Subcutaneous abdominal adipose tissue (tissue), 5 donors: ENCODE measurements around the gene HECTD4.
A peak's percentile ranks its signal among the peaks of the same experiment; 100 is the strongest.

Source experiments
- H3K27ac ChIP-seq: one replicate; pipeline ENCODE4 v1.7.0; 2013; ENCODE audit warnings: low read depth, mild to moderate bottlenecking, inconsistent platforms, low read length, moderate library complexity
- H3K27me3 ChIP-seq, 5 donors: one replicate each; pipeline ENCODE4 v1.7.0; 2013; ENCODE audit warnings: low read length in 5 of 5, inconsistent platforms in 1 of 5; ENCODE audit not compliant: control insufficient read depth in 5 of 5, insufficient read depth in 4 of 5
- H3K36me3 ChIP-seq, 5 donors: one replicate each; pipeline ENCODE4 v1.7.0; 2013; ENCODE audit warnings: low read length in 5 of 5; ENCODE audit not compliant: control insufficient read depth in 5 of 5, insufficient read depth in 5 of 5
- H3K4me1 ChIP-seq, 5 donors: one replicate each; pipeline ENCODE4 v1.7.0; 2013; ENCODE audit warnings: low read length in 5 of 5, mild to moderate bottlenecking in 3 of 5, moderate library complexity in 1 of 5; ENCODE audit not compliant: control insufficient read depth in 5 of 5, insufficient read depth in 5 of 5
- H3K4me3 ChIP-seq, 5 donors: one replicate each; pipeline ENCODE4 v1.7.0; 2013; ENCODE audit warnings: low read length in 5 of 5, low read depth in 1 of 5
- H3K9ac ChIP-seq, 5 donors: one replicate each; pipeline ENCODE4 v1.7.0; 2013; ENCODE audit warnings: low read length in 5 of 5, mild to moderate bottlenecking in 4 of 5, moderate library complexity in 3 of 5
- H3K9me3 ChIP-seq, 5 donors: one replicate each; pipeline ENCODE4 v1.7.0; 2013; ENCODE audit warnings: low read length in 5 of 5; ENCODE audit not compliant: control insufficient read depth in 5 of 5
- donor health status: healthy.
- donor health status: healthy.
- donor health status: healthy.
- donor health status: healthy.
- donor health status: healthy.

HECTD4 gene

DNA sequence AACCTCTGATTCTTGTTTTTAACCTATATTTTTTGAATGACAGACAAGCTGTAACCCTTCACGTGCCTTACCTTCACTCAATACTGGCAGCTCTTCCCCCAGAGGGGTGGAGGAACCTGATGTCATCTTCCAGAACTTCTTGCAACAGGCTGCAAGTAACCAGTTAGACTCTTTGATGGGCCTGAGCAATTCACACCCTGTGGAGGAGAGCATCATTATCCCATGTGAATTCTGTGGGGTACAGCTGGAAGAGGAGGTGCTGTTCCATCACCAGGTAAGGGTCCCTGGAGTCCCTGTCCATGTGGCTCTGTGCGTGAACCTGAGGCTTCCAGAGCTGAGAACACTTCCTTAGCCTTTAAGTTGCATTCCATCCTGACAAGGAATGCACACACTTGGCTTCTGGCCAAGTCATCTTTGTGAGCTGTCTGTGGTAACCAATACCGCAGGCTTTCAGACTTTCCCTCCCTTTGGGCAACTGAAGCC lies 234.2 kb downstream of the HECTD4 start:
- H3K9me3 ChIP-seq = no peaks in the 10 kb centered on the region
- H3K4me1 ChIP-seq = no peaks in the 10 kb centered on the region
- H3K27ac ChIP-seq = no peak overlapping the region
- H3K9ac ChIP-seq = no peak overlapping the region
- H3K36me3 ChIP-seq = peaks cover 14 to 89% (median 81%) of the 10 kb centered on the region in 5 donors
- no peak overlapping the region for H3K4me3 ChIP-seq
- H3K27me3 ChIP-seq = no peaks in the 10 kb centered on the region

DNA sequence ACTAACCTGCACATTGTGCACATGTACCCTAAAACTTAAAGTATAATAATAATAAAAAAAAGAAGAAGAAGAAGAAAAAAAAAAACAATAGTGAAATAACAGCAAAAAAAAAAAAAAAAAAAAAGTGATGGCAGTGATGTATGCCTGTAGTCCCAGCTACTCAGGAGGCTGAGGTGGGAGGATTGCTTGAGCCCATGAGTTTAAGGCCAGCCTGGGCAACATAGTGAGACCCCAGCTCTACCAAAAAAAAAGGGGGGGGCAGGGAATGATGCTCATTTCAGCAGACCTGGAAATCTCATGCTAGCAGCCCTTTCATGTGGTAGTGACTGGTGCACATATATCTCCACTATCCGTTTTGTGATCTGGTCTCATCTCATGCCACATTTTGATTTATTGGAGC lies 236.1 kb downstream of the HECTD4 start:
- no peak overlapping the region for H3K4me3 ChIP-seq
- no peak overlapping the region for H3K9ac ChIP-seq
- H3K4me1 ChIP-seq = no peaks in the 10 kb centered on the region
- no peak overlapping the region for H3K27ac ChIP-seq
- H3K27me3 ChIP-seq = no peaks in the 10 kb centered on the region
- no peaks in the 10 kb centered on the region for H3K9me3 ChIP-seq
- H3K36me3 ChIP-seq = peaks cover 22 to 86% (median 78%) of the 10 kb centered on the region in 5 donors

DNA sequence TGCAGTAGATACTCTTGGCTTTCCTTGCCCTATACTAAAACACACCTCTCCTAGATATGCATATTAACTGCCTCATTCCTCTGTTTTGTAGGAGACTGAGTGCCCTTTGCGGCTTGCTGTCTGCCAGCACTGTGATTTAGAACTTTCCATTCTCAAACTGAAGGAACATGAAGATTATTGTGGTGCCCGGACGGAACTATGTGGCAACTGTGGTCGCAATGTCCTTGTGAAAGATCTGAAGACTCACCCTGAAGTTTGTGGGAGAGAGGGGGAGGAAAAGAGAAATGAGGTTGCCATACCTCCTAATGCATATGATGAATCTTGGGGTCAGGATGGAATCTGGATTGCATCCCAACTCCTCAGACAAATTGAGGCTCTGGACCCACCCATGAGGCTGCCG lies 241.5 kb downstream of the HECTD4 start:
- Histone ChIP-seq H3K9ac (no peak overlapping the region), H3K27ac (no peak overlapping the region), H3K4me1 (no peaks in the 10 kb centered on the region), H3K9me3 (no peaks in the 10 kb centered on the region), H3K36me3 (peaks cover 27 to 90% (median 76%) of the 10 kb centered on the region in 5 donors), H3K27me3 (no peaks in the 10 kb centered on the region), H3K4me3 (no peak overlapping the region)

DNA sequence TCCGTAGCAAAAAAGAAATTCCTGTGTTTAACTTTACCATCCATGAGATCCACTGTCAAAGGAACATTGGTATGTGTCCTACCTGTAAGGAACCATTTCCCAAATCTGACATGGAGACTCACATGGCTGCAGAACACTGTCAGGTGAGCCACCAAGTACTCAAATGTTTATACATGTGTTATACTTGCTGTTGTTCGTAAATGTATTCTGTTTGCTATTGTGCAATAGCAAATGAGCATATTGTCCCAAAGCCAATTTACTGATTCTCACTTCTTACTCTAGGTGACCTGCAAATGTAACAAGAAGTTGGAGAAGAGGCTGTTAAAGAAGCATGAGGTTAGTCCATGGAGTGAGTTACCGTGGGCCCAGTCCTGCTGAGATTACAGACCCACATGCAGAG lies 247.5 kb downstream of the HECTD4 start:
- no peak overlapping the region for H3K4me3 ChIP-seq
- no peak overlapping the region for H3K27ac ChIP-seq
- peaks cover 0 to 23% (median 16%) of the 10 kb centered on the region in 5 donors for H3K4me1 ChIP-seq
- no peaks in the 10 kb centered on the region for H3K9me3 ChIP-seq
- H3K27me3 ChIP-seq = no peaks in the 10 kb centered on the region
- H3K36me3 ChIP-seq = peaks cover 19 to 52% (median 38%) of the 10 kb centered on the region in 5 donors
- no peak overlapping the region for H3K9ac ChIP-seq

DNA sequence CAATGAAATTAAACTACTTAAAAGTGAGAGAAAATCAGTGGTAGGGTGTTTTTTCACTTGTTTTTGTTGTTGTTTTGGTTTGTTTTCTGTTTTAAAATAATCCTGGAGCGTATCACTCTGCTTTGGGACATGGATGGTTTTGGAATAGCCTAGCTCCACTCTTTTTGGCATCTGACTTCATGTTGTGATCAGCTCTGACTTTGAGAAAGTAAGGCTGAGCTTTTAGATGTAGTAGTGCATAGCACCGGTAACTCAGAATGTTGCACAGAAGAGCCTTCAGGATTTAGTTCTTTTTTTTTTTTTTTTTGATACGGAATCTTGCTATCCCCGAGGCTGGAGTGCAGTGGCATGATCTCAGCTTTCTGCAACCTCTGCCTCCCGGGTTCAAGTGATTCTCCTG lies 248.8 kb downstream of the HECTD4 start:
- Histone ChIP-seq H3K4me1 (peaks cover 0 to 24% (median 17%) of the 10 kb centered on the region in 5 donors), H3K4me3 (no peak overlapping the region), H3K27me3 (no peaks in the 10 kb centered on the region), H3K27ac (no peak overlapping the region), H3K9me3 (no peaks in the 10 kb centered on the region), H3K9ac (no peak overlapping the region), H3K36me3 (peaks cover 19 to 40% (median 35%) of the 10 kb centered on the region in 5 donors)

DNA sequence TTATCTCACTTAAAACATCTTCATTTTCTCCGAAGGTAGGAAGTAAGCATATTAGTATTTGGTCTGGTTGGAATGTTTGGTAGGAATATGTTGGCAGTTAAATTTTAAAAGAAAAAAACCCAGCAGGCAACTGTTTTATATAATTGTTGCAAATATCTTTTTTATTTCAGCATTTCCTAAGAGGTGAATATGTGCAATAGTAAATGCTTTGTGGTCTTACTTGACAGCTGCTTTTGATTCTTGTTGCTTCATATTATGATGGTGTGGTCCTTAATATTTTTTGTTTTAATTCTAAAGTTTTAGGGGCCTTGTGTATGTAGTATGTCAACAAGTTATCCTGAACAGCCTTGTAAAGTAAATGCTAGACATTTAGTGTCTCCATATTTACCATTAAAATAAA lies 250.5 kb downstream of the HECTD4 start:
- H3K27ac ChIP-seq = peak overlapping the region; percentile 52
- peaks cover 0 to 31% (median 24%) of the 10 kb centered on the region in 5 donors for H3K4me1 ChIP-seq
- no peaks in the 10 kb centered on the region for H3K9me3 ChIP-seq

DNA sequence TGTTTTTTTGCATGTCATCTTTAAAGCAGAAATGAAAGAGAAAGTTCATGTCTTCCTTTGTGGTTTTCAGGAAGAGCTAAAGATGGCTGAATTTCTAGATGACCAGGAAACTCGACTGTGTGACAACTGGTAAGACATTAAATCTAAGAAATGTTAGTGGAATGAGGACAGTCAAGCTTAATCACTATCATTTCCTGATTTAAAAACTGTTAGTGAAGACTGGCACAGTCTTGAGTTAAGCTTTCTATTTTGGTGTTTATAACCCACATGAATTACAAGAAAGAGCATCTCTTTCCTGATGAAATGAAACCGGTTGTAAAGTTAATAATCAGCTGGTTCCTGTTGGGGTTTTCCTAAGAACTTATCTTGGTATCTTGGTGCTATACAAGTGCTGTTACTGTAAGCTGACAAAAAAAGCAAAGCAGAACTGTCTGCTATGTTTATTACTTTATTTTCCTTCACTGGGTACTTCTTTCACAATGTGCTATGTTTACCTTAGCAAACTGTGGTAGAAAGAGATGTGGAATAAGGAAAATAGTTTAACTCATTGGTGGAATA lies 251.7 kb downstream of the HECTD4 start:
- H3K4me3 ChIP-seq = peak overlapping the region in 4 of 5 donors; percentile 7 to 52 (median 34)
- no peaks in the 10 kb centered on the region for H3K9me3 ChIP-seq
- peak overlapping the region in 4 of 5 donors; percentile 6 to 56 (median 54) for H3K9ac ChIP-seq
- peaks cover 0 to 42% (median 34%) of the 10 kb centered on the region in 5 donors for H3K4me1 ChIP-seq
- H3K27ac ChIP-seq = peak overlapping the region; percentile 52
- H3K36me3 ChIP-seq = peaks cover 11 to 17% (median 14%) of the 10 kb centered on the region in 5 donors
- H3K27me3 ChIP-seq = no peaks in the 10 kb centered on the region

More for the DNA sequence above, 250.5 kb downstream of the HECTD4 start:
- H3K36me3 ChIP-seq = peaks cover 19 to 27% (median 23%) of the 10 kb centered on the region in 5 donors
- peak overlapping the region in 1 of 5 donors; percentile 8 for H3K9ac ChIP-seq
- H3K4me3 ChIP-seq = no peak overlapping the region
- no peaks in the 10 kb centered on the region for H3K27me3 ChIP-seq

DNA sequence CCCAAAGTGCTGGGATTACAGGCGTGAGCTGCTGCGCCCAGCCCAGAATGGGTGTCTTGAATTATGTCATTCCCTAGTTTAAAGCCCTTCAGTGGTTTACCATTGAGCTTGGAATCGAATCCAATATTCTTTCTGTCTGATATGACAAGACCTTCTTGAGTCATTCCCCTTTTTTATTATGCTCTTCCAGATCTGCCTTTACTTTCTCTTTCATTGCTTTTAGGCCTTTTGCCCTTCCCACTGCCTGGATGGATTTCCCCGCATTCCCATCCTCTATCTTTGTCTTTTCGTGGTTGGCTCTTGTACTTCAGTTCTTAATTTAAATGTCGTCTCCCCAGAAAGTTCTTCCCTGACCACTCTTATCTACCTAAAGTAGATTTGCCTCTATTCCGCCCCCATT lies 255.3 kb downstream of the HECTD4 start:
- Histone ChIP-seq H3K9ac (peak overlapping the region in 2 of 5 donors; percentile 37 to 62), H3K27me3 (no peaks in the 10 kb centered on the region), H3K4me1 (peaks cover 4 to 56% (median 55%) of the 10 kb centered on the region in 5 donors), H3K27ac (peak overlapping the region; percentile 92), H3K36me3 (peaks cover 0 to 6% (median 0%) of the 10 kb centered on the region in 5 donors), H3K9me3 (no peaks in the 10 kb centered on the region), H3K4me3 (peak overlapping the region in 1 of 5 donors; percentile 22)

DNA sequence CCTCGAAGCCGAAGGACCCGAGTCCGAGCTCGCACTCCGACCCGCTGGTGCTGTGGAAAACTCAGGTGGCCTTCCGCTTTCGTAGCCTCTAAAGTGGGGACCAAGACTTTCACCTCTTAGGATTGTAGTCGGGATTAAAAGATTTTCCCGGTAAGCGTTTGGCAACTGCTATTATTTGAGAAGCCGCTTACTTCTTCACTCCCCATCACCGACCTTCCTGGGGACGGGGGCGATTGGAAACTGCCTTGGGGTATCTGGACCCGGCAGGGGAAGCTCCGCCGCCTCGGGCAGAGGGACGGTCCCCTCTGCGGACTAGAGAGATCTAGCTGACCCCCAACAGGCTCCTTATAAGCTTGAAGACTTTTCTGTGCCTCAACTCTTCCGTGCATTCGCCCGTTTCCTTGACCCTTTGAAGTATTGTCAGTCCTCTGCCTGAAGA lies 256.2 kb downstream of the HECTD4 start:
- Histone ChIP-seq H3K4me1 (peaks cover 4 to 53% (median 50%) of the 10 kb centered on the region in 5 donors), H3K27ac (peak overlapping the region; percentile 92)

DNA sequence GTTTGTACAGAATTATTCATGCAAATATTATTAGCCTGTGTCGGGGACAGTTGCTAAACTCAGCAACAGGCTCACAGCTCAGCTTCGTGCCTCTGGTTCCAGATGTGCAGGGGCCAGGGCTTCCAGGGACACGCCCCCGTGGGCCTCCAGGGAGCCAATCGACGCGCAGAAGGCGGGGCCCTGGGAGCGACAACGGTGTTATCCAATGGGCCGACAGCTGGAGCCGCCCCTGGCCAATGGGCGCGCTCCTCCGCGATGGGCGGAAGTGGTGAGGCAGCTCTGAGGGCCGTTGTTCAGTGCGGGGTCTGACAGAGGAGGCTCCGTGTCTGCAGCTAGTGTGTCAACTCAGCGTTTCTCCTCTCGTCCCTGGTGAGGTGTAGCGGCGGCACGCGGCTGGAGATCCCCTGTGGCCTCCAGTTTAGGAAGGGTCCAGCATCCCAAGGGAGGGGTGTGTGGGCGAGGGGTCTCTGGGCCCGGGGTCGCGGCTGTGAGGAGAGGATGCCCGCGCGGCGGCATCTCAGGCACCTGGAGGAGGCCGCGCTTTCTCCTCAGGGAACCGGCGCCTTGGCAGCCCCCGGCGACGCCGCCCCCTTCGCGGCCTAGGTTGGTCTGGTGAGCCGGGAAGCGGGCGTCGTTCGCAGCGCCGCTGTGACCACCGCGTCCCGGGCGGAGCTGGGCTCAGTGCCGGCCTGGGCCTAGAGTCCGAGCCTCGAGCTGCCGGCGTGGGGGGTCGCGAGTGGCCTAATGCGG lies 256.8 kb downstream of the HECTD4 start, which contains the start of gene TRAFD1:
Gene TRAFD1, plus strand, starts transcription at position 311 of the 750 bp plus-strand sequence. CDS start 4,963 bp downstream, outside the sequence.
- H3K9ac ChIP-seq = peak within 1 kb of the TSS; percentile 56 to 95 (median 88)
- no peaks in the 10 kb centered on the region for H3K27me3 ChIP-seq
- peaks cover 4 to 49% (median 45%) of the 10 kb centered on the region in 5 donors for H3K4me1 ChIP-seq
- H3K36me3 ChIP-seq = peaks cover 0 to 1% (median 0%) of the 10 kb centered on the region in 5 donors
- no peaks in the 10 kb centered on the region for H3K9me3 ChIP-seq
- H3K4me3 ChIP-seq = peak within 1 kb of the TSS; percentile 73 to 97 (median 94)
- peak within 1 kb of the TSS; percentile 92 for H3K27ac ChIP-seq

More for the DNA sequence above, 256.2 kb downstream of the HECTD4 start:
- peak overlapping the region; percentile 71 to 97 (median 94) for H3K4me3 ChIP-seq
- H3K27me3 ChIP-seq = no peaks in the 10 kb centered on the region
- H3K9me3 ChIP-seq = no peaks in the 10 kb centered on the region
- H3K9ac ChIP-seq = peak overlapping the region; percentile 56 to 95 (median 88)
- peaks cover 0 to 6% (median 0%) of the 10 kb centered on the region in 5 donors for H3K36me3 ChIP-seq
